Stomach (tissue), 9 donors: Measurements from ENCODE around the gene VEGFC. TPM values are rescaled to one million over a fixed set of nuclear protein-coding genes. Genes with fewer than 3 reads are reported as not detected.
A peak's percentile ranks its signal among the peaks of the same experiment; 100 is the strongest.

Source experiments
- DNase-seq, 2 donors: peaks; one replicate each; pipeline versions ENCODE4 v3.0.0 to v3.0.0-alpha.2; 2013 to 2019
- H3K27ac ChIP-seq, 5 donors: fragments of 200-600 bp in 4 of 5; sonication (generic) in 4 of 5; one replicate each; pipeline ENCODE4 v1.5.1; 2013 to 2019; ENCODE audit warnings: mild to moderate bottlenecking in 1 of 5, moderate library complexity in 1 of 5
- H3K27me3 ChIP-seq, 3 donors: fragments of 200-600 bp; sonication (generic); one replicate each; pipeline ENCODE4 v1.5.1; 2017 to 2019; ENCODE audit warnings: mixed run types in 1 of 3
- H3K36me3 ChIP-seq, 4 donors: fragments of 200-600 bp; sonication (generic); 1 replicate in 3 of 4; 2 replicates in 1 of 4; pipeline ENCODE4 v1.5.1; 2016 to 2019
- H3K4me1 ChIP-seq, 4 donors: fragments of 200-600 bp; sonication (generic); one replicate each; pipeline ENCODE4 v1.5.1; 2016 to 2019
- H3K4me3 ChIP-seq, 4 donors: fragments of 200-600 bp; sonication (generic) in 3 of 4; one replicate each; pipeline ENCODE4 v1.5.1; 2016 to 2019; ENCODE audit warnings: mild to moderate bottlenecking in 1 of 4
- H3K9me3 ChIP-seq, 4 donors: fragments of 200-600 bp; sonication (generic); one replicate each; pipeline ENCODE4 v1.5.1; 2016 to 2019
- EP300 ChIP-seq: sonication (generic); formaldehyde crosslinking; IDR thresholded peaks from one replicate; pipeline ENCODE4 v1.6.1; 2017; ENCODE audit warnings: antibody characterized with exemption
- POLR2A ChIP-seq, 4 donors: fragments of 450-650 bp; IDR thresholded peaks; one replicate each; pipeline ENCODE4 v1.6.1; 2016; ENCODE audit warnings: antibody characterized with exemption in 4 of 4, control low read depth in 2 of 4, mild to moderate bottlenecking in 1 of 4, moderate library complexity in 1 of 4
- POLR2AphosphoS5 ChIP-seq, 3 donors: sonication (generic); formaldehyde crosslinking; IDR thresholded peaks; one replicate each; pipeline ENCODE4 v1.6.1; 2016; ENCODE audit warnings: antibody characterized with exemption in 3 of 3
- WGBS, 5 donors: extraction: QIAGEN DNeasy Blood & Tissue Kit in 3 of 5; methylation state at CpG; one replicate each; pipeline versions ENCODE4 v1.1.5 to v1.1.7; 2013 to 2018; 5-methylcytosine and 5-hydroxymethylcytosine counted together
- intact Hi-C: fragments of 100-400 bp; cut with DNase I; formaldehyde crosslinking; loops from one replicate; pipeline ENCODE4 v1.15.1; 2023; ENCODE audit warnings: low total_unique reads
- polyA plus RNA-seq, 3 donors: library from polyadenylated mRNA; stranded (reverse); fragments of 200-250 nt; gene quantifications; one replicate each; pipeline ENCODE4 v1.2.3, GENCODE V29; 2013
- total RNA-seq, 5 donors: library from RNA; depleted of rRNA; stranded (reverse); fragments of >200 nt; gene quantifications; one replicate each; pipeline versions ENCODE4 v1.1.0 to v1.2.3, GENCODE V29; 2014 to 2016
- TF ChIP-seq, protein P1 (sequence below), 7 experiments: fragments of 450-650 bp in 4 of 7; fragments of 200-600 bp in 3 of 7; sonication (generic) in 3 of 7; IDR thresholded peaks; one replicate each; pipeline ENCODE4 v1.5.1; 2016 to 2019; ENCODE audit warnings: antibody characterized with exemption in 7 of 7, control low read depth in 2 of 7, mild to moderate bottlenecking in 1 of 7
- donor health status: healthy with polysubstance abuse.
- donor health status: Bipolar disorder and iron deficiency.
- donor health status: healthy.

Gene VEGFC
- total and polyA plus RNA-seq, 8 donors, result 0.45 to 6.4 (median 1.3) TPM; not detected in 2

DNA sequence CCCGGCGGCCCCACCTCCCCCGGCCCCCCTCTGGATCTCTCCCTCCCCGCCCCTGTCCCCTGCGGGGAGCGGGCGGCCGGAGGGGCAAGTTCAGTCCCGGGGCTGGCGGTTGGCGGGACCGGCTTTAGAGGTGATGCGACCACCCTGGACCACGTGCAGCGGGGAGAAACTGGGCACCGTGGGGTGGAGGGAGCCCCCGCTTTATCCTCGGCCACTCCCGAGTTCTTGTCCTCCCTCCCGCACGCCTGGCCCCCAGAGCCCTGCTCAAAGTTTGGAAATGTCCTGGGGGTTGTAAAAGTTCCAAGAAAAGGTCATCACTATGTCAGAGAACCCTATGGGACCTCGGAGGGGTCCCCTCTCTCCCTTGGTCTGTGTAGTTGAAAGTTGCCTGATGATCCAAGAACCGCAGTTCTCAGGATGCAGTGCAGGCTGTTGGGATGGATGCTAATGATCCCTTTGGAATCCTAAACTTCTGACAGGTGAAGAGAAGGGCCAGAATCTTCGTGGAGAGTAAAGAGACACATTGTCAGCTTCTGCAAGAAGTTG, 411 bp upstream of the VEGFC start:
- Histone ChIP-seq H3K9me3 (no peaks in the 10 kb centered on the region), H3K4me3 (peak overlapping the region; percentile 60 to 91 (median 68)), H3K36me3 (no peaks in the 10 kb centered on the region), H3K27me3 (peaks cover 0 to 37% (median 22%) of the 10 kb centered on the region in 3 donors), H3K4me1 (peaks cover 10 to 33% (median 13%) of the 10 kb centered on the region in 4 donors), H3K27ac (peak overlapping the region in 3 of 5 donors; percentile 59 to 78 (median 78))
- intact Hi-C loops, result no loop called here
- 5 to 7% (median 7%) methylated on average over 17 to 24 of the region's 24 CpGs for WGBS, 5 donors
- TF ChIP-seq POLR2AphosphoS5 (IDR thresholded peaks at IDR 0.05) (no peak), EP300 (no peak), POLR2A (IDR thresholded peaks at IDR 0.05) (no peak)
- TF ChIP-seq, protein P1, sequence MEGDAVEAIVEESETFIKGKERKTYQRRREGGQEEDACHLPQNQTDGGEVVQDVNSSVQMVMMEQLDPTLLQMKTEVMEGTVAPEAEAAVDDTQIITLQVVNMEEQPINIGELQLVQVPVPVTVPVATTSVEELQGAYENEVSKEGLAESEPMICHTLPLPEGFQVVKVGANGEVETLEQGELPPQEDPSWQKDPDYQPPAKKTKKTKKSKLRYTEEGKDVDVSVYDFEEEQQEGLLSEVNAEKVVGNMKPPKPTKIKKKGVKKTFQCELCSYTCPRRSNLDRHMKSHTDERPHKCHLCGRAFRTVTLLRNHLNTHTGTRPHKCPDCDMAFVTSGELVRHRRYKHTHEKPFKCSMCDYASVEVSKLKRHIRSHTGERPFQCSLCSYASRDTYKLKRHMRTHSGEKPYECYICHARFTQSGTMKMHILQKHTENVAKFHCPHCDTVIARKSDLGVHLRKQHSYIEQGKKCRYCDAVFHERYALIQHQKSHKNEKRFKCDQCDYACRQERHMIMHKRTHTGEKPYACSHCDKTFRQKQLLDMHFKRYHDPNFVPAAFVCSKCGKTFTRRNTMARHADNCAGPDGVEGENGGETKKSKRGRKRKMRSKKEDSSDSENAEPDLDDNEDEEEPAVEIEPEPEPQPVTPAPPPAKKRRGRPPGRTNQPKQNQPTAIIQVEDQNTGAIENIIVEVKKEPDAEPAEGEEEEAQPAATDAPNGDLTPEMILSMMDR (IDR thresholded peaks at IDR 0.05), result no peak
- DNase-seq, result peak in 1 of 2 donors; percentile 11

DNA sequence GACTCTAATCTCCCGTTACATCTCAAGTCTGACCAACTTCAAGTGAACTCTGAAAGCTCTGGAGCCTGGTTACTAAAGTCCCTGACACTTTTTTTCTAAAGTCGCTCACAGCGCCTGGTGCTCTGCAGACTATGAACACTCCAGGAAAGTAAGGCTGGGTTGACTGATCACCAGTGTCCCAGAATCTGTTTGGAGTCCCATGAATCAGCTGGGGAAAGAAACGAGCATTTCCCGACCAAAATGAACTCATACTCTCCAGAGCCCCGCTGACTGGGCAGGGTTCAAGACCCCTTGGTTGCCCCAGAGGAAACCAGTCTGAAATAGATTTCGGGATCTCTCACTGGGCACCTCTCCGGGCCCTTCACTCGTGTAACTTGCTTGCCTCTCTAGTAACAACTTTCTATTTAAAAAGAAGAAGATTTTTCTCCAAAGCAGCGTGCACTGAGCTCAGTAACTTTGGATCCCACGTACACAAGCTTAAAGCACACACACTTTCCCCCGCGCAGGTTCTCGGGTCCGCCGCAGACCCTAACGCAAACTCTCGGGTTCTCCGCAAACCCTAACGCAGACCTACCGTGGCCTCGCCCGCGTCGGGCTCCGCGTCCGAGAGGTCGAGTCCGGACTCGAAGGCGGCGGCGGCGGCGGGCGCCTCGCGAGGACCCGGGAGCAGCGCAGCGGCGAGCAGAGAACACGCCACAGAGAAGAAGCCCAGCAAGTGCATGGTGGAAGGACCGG, 964 bp downstream of the VEGFC start:
- Histone ChIP-seq H3K4me1 (peaks cover 10 to 33% (median 13%) of the 10 kb centered on the region in 4 donors), H3K4me3 (peak overlapping the region; percentile 60 to 91 (median 68)), H3K27me3 (peaks cover 0 to 37% (median 22%) of the 10 kb centered on the region in 3 donors), H3K9me3 (no peaks in the 10 kb centered on the region), H3K36me3 (no peaks in the 10 kb centered on the region), H3K27ac (peak overlapping the region in 4 of 5 donors; percentile 46 to 83 (median 76))
- peak; percentile 25 to 65 for DNase-seq
- TF ChIP-seq POLR2AphosphoS5 (IDR thresholded peaks at IDR 0.05) (peak in 1 of 3 donors; percentile 3), EP300 (no peak), POLR2A (IDR thresholded peaks at IDR 0.05) (no peak)
- TF ChIP-seq, protein P1 (IDR thresholded peaks at IDR 0.05), result no peak
- intact Hi-C loops, result no loop called here
- WGBS, 5 donors, result 4 to 9% (median 5%) methylated on average over 25 to 45 of the region's 45 CpGs

DNA sequence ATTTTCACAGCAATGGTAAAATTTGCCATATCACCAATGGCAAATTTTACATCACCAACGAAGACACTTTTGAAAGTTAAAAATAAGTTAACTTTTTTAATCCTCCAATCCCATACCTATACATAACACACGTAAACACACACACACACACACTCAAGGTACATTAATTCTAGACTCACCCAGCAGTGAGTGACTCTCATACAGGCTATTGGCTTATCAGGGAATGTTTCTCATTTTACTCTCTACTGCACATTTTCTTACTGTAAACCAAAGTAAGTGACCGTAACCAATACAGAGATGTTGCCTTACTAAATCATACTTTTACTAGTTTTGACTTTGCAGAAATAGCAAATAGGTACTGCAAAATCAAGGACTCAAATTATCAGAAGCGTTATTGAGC, 2.3 kb downstream of the VEGFC start:
- H3K27ac ChIP-seq, result no peak overlapping the region
- peaks cover 0 to 37% (median 22%) of the 10 kb centered on the region in 3 donors for H3K27me3 ChIP-seq
- peak overlapping the region in 2 of 4 donors; percentile 11 to 75 for H3K4me3 ChIP-seq
- intact Hi-C loops, result no loop called here
- H3K9me3 ChIP-seq, result no peaks in the 10 kb centered on the region
- TF ChIP-seq POLR2A (IDR thresholded peaks at IDR 0.05), result no peak
- TF ChIP-seq POLR2AphosphoS5 (IDR thresholded peaks at IDR 0.05), result no peak
- TF ChIP-seq, protein P1 (IDR thresholded peaks at IDR 0.05), result no peak
- TF ChIP-seq EP300, result no peak
- 68 to 92% (median 87%) methylated on average over 4 of the region's 4 CpGs for WGBS, 5 donors
- no peak for DNase-seq
- peaks cover 10 to 33% (median 13%) of the 10 kb centered on the region in 4 donors for H3K4me1 ChIP-seq
- H3K36me3 ChIP-seq, result no peaks in the 10 kb centered on the region

DNA sequence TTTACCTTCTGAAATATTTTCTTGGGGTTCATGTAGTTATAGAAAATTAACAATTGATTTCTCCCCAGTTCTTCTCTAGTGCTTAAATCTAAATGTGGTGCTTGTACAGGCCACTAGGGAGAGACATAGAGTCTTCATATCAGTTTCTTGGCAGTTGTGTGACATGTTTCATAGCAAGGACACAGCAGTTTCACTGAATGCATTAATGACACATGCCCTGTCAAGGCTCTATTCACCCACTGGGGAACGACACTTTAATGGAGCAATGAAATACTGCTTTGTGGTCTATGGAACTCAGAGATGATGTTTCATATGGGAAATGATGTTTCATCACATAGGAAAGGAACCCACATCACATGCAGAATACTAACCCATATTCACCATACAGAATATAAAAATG, 2.8 kb downstream of the VEGFC start:
- H3K4me3 ChIP-seq, result no peak overlapping the region

More for the DNA sequence above, 2.8 kb downstream of the VEGFC start:
- Histone ChIP-seq H3K36me3 (no peaks in the 10 kb centered on the region), H3K4me1 (peaks cover 10 to 33% (median 13%) of the 10 kb centered on the region in 4 donors), H3K27me3 (peaks cover 0 to 37% (median 22%) of the 10 kb centered on the region in 3 donors), H3K9me3 (no peaks in the 10 kb centered on the region), H3K27ac (no peak overlapping the region)
- DNase-seq, result peak in 1 of 2 donors; percentile 63
- WGBS, 5 donors, result 5 to 38% (median 26%) methylated on average over 1 of the region's 1 CpG
- no peak for TF ChIP-seq EP300
- TF ChIP-seq POLR2AphosphoS5 (IDR thresholded peaks at IDR 0.05), result no peak
- TF ChIP-seq POLR2A (IDR thresholded peaks at IDR 0.05), result no peak
- TF ChIP-seq, protein P1 (IDR thresholded peaks at IDR 0.05), result peak in 5 of 7 experiments; percentile 4 to 53 (median 29)
- intact Hi-C loops, result no loop called here
